Activated CD8-positive, alpha-beta T cell treated with anti-CD3 and anti-CD28 coated beads, Interleukin-2, amount 10 ng/mL, durations not matched to agents 7 days and 5 days (primary cell): ENCODE results near the gene SMAP1. TPM values are rescaled to one million over a fixed set of nuclear protein-coding genes. Genes with fewer than 3 reads are reported as not detected.

Source experiments
- ATAC-seq: fragments of 150-1000 bp; cut with Tn5 transposase; one replicate; pipeline ENCODE4 v1.10.0; 2021; ENCODE audit warnings: moderate library complexity
- CTCF ChIA-PET: fragments of 350-600 bp; sonication (Branson Sonifier 250); formaldehyde crosslinking; loops from one replicate; lab custom pipeline; 2021; ENCODE audit warnings: antibody characterized with exemption; lab: Charles Lee
- POLR2A ChIA-PET: fragments of 350-600 bp; sonication (Branson Sonifier 250); formaldehyde crosslinking; loops from one replicate; lab custom pipeline; 2021; ENCODE audit warnings: antibody characterized with exemption; lab: Charles Lee
- DNase-seq: peaks from one replicate; pipeline ENCODE4 v3.0.0-alpha.2; 2020
- H3K27ac Mint-ChIP-seq: one replicate; pipeline ENCODE4 v1.8.0; 2021; ENCODE audit warnings: mild to moderate bottlenecking, mixed read lengths
- H3K27me3 Mint-ChIP-seq: one replicate; pipeline ENCODE4 v1.8.0; 2021; ENCODE audit warnings: low read depth, mixed read lengths
- H3K36me3 Mint-ChIP-seq: one replicate; pipeline ENCODE4 v1.8.0; 2021; ENCODE audit warnings: low read depth, mixed read lengths
- H3K4me1 Mint-ChIP-seq: one replicate; pipeline ENCODE4 v1.8.0; 2021; ENCODE audit warnings: low read depth, mixed read lengths
- H3K4me3 Mint-ChIP-seq: one replicate; pipeline ENCODE4 v1.8.0; 2021; ENCODE audit warnings: mild to moderate bottlenecking, mixed read lengths
- H3K9me3 Mint-ChIP-seq: one replicate; pipeline ENCODE4 v1.8.0; 2022; ENCODE audit warnings: mixed read lengths; ENCODE audit not compliant: insufficient read depth
- total RNA-seq, 2 experiments: library from RNA; stranded (reverse); gene quantifications; one replicate each; pipeline ENCODE4 v1.2.3, GENCODE V29; 2021

Gene SMAP1
- total RNA-seq, 2 experiments from 2014 or later: 36.3 to 38.7 TPM

GRCh38 chr6:70657706-70658105, 10.0 kb upstream of the SMAP1 start:
- peaks cover 2% of the 10 kb centered on the region for H3K36me3 Mint-ChIP-seq
- ChIA-PET POLR2A (no interaction called here), CTCF (no interaction called here)
- no peak overlapping the region for H3K27ac Mint-ChIP-seq
- H3K9me3 Mint-ChIP-seq: no peaks in the 10 kb centered on the region
- DNase-seq (no peak), ATAC-seq (no peak)
- H3K4me1 Mint-ChIP-seq: peaks cover 4% of the 10 kb centered on the region
- no peak overlapping the region for H3K4me3 Mint-ChIP-seq
- H3K27me3 Mint-ChIP-seq: peaks cover 18% of the 10 kb centered on the region

- DNase-seq (no peak), ATAC-seq (no peak)
- Mint-ChIP-seq H3K27ac (no peak overlapping the region), H3K4me3 (no peak overlapping the region), H3K27me3 (peaks cover 14% of the 10 kb centered on the region), H3K4me1 (peaks cover 14% of the 10 kb centered on the region), H3K36me3 (peaks cover 7% of the 10 kb centered on the region), H3K9me3 (no peaks in the 10 kb centered on the region)
- POLR2A ChIA-PET: no interaction called here
- CTCF ChIA-PET: interaction anchor here (1.1 kb wide), 1 partner anchor 13 kb away, joined by 4 read pairs; no protein-coding TSS in a partner anchor
These were observed 3.7 kb upstream of the SMAP1 start for GRCh38 chr6:70663881-70664466.

- no peaks in the 10 kb centered on the region for H3K9me3 Mint-ChIP-seq
- POLR2A ChIA-PET: interaction anchor here (1.0 to 3.2 kb wide), 6 partner anchors 10 to 254 kb away, joined by 3 to 40 read pairs (median 5); partner anchors contain the start of gene SDHAF4
- CTCF ChIA-PET: interaction anchor here (1.1 to 2.8 kb wide), 4 partner anchors 15 to 100 kb away, joined by 4 to 23 read pairs (median 8); partner anchors contain the start of gene SDHAF4
These were observed 977 bp upstream of the SMAP1 start for GRCh38 chr6:70666706-70667105.

GRCh38 chr6:70667256-70667710, 400 bp upstream of the SMAP1 start:
- DNase-seq (no peak), ATAC-seq (no peak)
- peak overlapping the region; percentile 75 for H3K4me3 Mint-ChIP-seq
- H3K36me3 Mint-ChIP-seq: peaks cover 24% of the 10 kb centered on the region
- CTCF ChIA-PET: interaction anchor here (1.1 to 2.8 kb wide), 5 partner anchors 12 to 101 kb away, joined by 3 to 23 read pairs (median 8); partner anchors contain the start of gene SDHAF4
- H3K4me1 Mint-ChIP-seq: peaks cover 40% of the 10 kb centered on the region
- H3K27ac Mint-ChIP-seq: peak overlapping the region; percentile 74
- POLR2A ChIA-PET: interaction anchor here (1.0 to 3.2 kb wide), 8 partner anchors 11 to 255 kb away, joined by 3 to 40 read pairs (median 5); partner anchors contain the start of gene SDHAF4
- peaks cover 4% of the 10 kb centered on the region for H3K27me3 Mint-ChIP-seq
- no peaks in the 10 kb centered on the region for H3K9me3 Mint-ChIP-seq

More at GRCh38 chr6:70666706-70667105, 977 bp upstream of the SMAP1 start:
- Mint-ChIP-seq H3K36me3 (peaks cover 19% of the 10 kb centered on the region), H3K27ac (peak overlapping the region; percentile 74), H3K27me3 (peaks cover 9% of the 10 kb centered on the region), H3K4me3 (peak overlapping the region; percentile 75), H3K4me1 (peaks cover 34% of the 10 kb centered on the region)
- DNase-seq (no peak), ATAC-seq (no peak)

- peaks cover 27% of the 10 kb centered on the region for H3K36me3 Mint-ChIP-seq
- no peaks in the 10 kb centered on the region for H3K27me3 Mint-ChIP-seq
- POLR2A ChIA-PET: interaction anchor here (0.6 to 3.2 kb wide), 6 partner anchors 16 to 255 kb away, joined by 3 to 40 read pairs (median 4); partner anchors contain the start of genes FAM135A and SDHAF4
- peak overlapping the region; percentile 75 for H3K27ac Mint-ChIP-seq
- DNase-seq: no peak
- CTCF ChIA-PET: interaction anchor here (0.6 to 2.8 kb wide), 7 partner anchors 10 to 148 kb away, joined by 3 to 23 read pairs (median 4); partner anchors contain the start of gene SDHAF4
- no peaks in the 10 kb centered on the region for H3K9me3 Mint-ChIP-seq
- peak overlapping the region; percentile 86 for H3K4me3 Mint-ChIP-seq
- ATAC-seq: no peak
- H3K4me1 Mint-ChIP-seq: peaks cover 51% of the 10 kb centered on the region
These were observed 773 bp downstream of the SMAP1 start for GRCh38 chr6:70668499-70668812.

- Mint-ChIP-seq H3K9me3 (no peaks in the 10 kb centered on the region), H3K4me3 (peak overlapping the region; percentile 86), H3K4me1 (peaks cover 55% of the 10 kb centered on the region), H3K36me3 (peaks cover 27% of the 10 kb centered on the region), H3K27ac (no peak overlapping the region), H3K27me3 (no peaks in the 10 kb centered on the region)
- DNase-seq (no peak), ATAC-seq (no peak)
- POLR2A ChIA-PET: interaction anchor here (0.6 to 3.2 kb wide), 2 partner anchors 17 to 256 kb away, joined by 3 to 40 read pairs; partner anchors contain the start of gene FAM135A
- CTCF ChIA-PET: interaction anchor here (1.4 to 2.8 kb wide), 3 partner anchors 15 to 149 kb away, joined by 4 to 23 read pairs (median 4); no protein-coding TSS in a partner anchor
These were observed 1.4 kb downstream of the SMAP1 start for GRCh38 chr6:70669133-70669532.

- ATAC-seq (no peak), DNase-seq (no peak)
- Mint-ChIP-seq H3K4me1 (peaks cover 52% of the 10 kb centered on the region), H3K4me3 (no peak overlapping the region), H3K9me3 (no peaks in the 10 kb centered on the region), H3K36me3 (peaks cover 37% of the 10 kb centered on the region), H3K27me3 (no peaks in the 10 kb centered on the region), H3K27ac (no peak overlapping the region)
- CTCF ChIA-PET: interaction anchor here (1.2 to 4.0 kb wide), 3 partner anchors 14 to 362 kb away, joined by 4 to 14 read pairs (median 4); no protein-coding TSS in a partner anchor
- POLR2A ChIA-PET: interaction anchor here (0.7 to 1.4 kb wide), 3 partner anchors 21 to 260 kb away, joined by 3 to 4 read pairs (median 4); partner anchors contain the start of gene SDHAF4
These were observed 4.9 kb downstream of the SMAP1 start for GRCh38 chr6:70672549-70672948.

- Mint-ChIP-seq H3K4me3 (no peak overlapping the region), H3K9me3 (no peaks in the 10 kb centered on the region), H3K36me3 (peaks cover 37% of the 10 kb centered on the region), H3K4me1 (peaks cover 52% of the 10 kb centered on the region), H3K27ac (no peak overlapping the region), H3K27me3 (no peaks in the 10 kb centered on the region)
- DNase-seq: no peak
- CTCF ChIA-PET: interaction anchor here (1.2 to 4.0 kb wide), 3 partner anchors 14 to 363 kb away, joined by 4 to 14 read pairs (median 4); no protein-coding TSS in a partner anchor
- no peak for ATAC-seq
- POLR2A ChIA-PET: interaction anchor here (0.7 to 1.4 kb wide), 3 partner anchors 22 to 260 kb away, joined by 3 to 4 read pairs (median 4); partner anchors contain the start of gene SDHAF4
These were observed 5.4 kb downstream of the SMAP1 start for GRCh38 chr6:70673054-70673453.

GRCh38 chr6:70673601-70674000, 5.9 kb downstream of the SMAP1 start:
- POLR2A ChIA-PET: interaction anchor here (1.4 kb wide), 1 partner anchor 107 kb away, joined by 4 read pairs; the partner anchor contains the start of gene SDHAF4
- Mint-ChIP-seq H3K27me3 (no peaks in the 10 kb centered on the region), H3K4me1 (peaks cover 51% of the 10 kb centered on the region), H3K36me3 (peaks cover 35% of the 10 kb centered on the region), H3K4me3 (no peak overlapping the region), H3K9me3 (no peaks in the 10 kb centered on the region), H3K27ac (no peak overlapping the region)
- CTCF ChIA-PET: interaction anchor here (1.2 to 4.0 kb wide), 2 partner anchors 13 to 34 kb away, joined by 4 to 14 read pairs; no protein-coding TSS in a partner anchor
- DNase-seq (no peak), ATAC-seq (peak; percentile 42)

- ATAC-seq: no peak
- peaks cover 29% of the 10 kb centered on the region for H3K36me3 Mint-ChIP-seq
- no peaks in the 10 kb centered on the region for H3K9me3 Mint-ChIP-seq
- ChIA-PET POLR2A (no interaction called here), CTCF (no interaction called here)
- no peak for DNase-seq
- H3K4me3 Mint-ChIP-seq: no peak overlapping the region
- peaks cover 33% of the 10 kb centered on the region for H3K4me1 Mint-ChIP-seq
- H3K27ac Mint-ChIP-seq: no peak overlapping the region
- no peaks in the 10 kb centered on the region for H3K27me3 Mint-ChIP-seq
These were observed 8.1 kb downstream of the SMAP1 start for GRCh38 chr6:70675822-70676221.

- ChIA-PET CTCF (no interaction called here), POLR2A (no interaction called here)
- no peak overlapping the region for H3K4me3 Mint-ChIP-seq
- no peak overlapping the region for H3K27ac Mint-ChIP-seq
- H3K4me1 Mint-ChIP-seq: peaks cover 28% of the 10 kb centered on the region
- H3K27me3 Mint-ChIP-seq: no peaks in the 10 kb centered on the region
- DNase-seq: no peak
- no peak for ATAC-seq
- H3K9me3 Mint-ChIP-seq: no peaks in the 10 kb centered on the region
- peaks cover 23% of the 10 kb centered on the region for H3K36me3 Mint-ChIP-seq
These were observed 9.1 kb downstream of the SMAP1 start for GRCh38 chr6:70676821-70677220.
